Gastroesophageal sphincter (tissue), 4 donors: ENCODE measurements around the gene NAALADL2. TPM values are rescaled to one million over a fixed set of nuclear protein-coding genes. Genes with fewer than 3 reads are reported as not detected.
A peak's percentile ranks its signal among the peaks of the same experiment; 100 is the strongest.

Source experiments
- ATAC-seq: fragments of 150-250 bp; one replicate; pipeline ENCODE4 v1.9.1; 2016; ENCODE audit warnings: mild to moderate bottlenecking, moderate library complexity
- H3K27ac ChIP-seq, 4 donors: fragments of 200-600 bp; sonication (generic) in 3 of 4; 1 replicate in 3 of 4; 2 replicates in 1 of 4; pipeline ENCODE4 v1.5.1; 2016 to 2019
- H3K27me3 ChIP-seq: fragments of 200-600 bp; sonication (generic); one replicate; pipeline ENCODE4 v1.5.1; 2019
- H3K36me3 ChIP-seq, 2 donors: fragments of 200-600 bp; sonication (generic); one replicate each; pipeline ENCODE4 v1.5.1; 2019; ENCODE audit warnings: control low read depth in 1 of 2
- H3K4me1 ChIP-seq, 3 donors: fragments of 200-600 bp; sonication (generic); 1 replicate in 2 of 3; 2 replicates in 1 of 3; pipeline ENCODE4 v1.5.1; 2016 to 2019; ENCODE audit warnings: control low read depth in 2 of 3
- H3K4me3 ChIP-seq, 2 donors: fragments of 200-600 bp; sonication (generic); one replicate each; pipeline ENCODE4 v1.5.1; 2019; ENCODE audit warnings: mild to moderate bottlenecking in 1 of 2, moderate library complexity in 1 of 2
- H3K9me3 ChIP-seq, 3 donors: fragments of 200-600 bp; sonication (generic); one replicate each; pipeline ENCODE4 v1.5.1; 2017 to 2019; ENCODE audit warnings: control low read depth in 2 of 3
- EP300 ChIP-seq: sonication (generic); formaldehyde crosslinking; IDR thresholded peaks from one replicate; pipeline ENCODE4 v1.6.1; 2017; ENCODE audit warnings: antibody characterized with exemption, mild to moderate bottlenecking
- POLR2A ChIP-seq, 2 donors: fragments of 450-650 bp; IDR thresholded peaks; one replicate each; pipeline ENCODE4 v1.6.1; 2017; ENCODE audit warnings: antibody characterized with exemption in 2 of 2, mild to moderate bottlenecking in 2 of 2, moderate library complexity in 1 of 2
- POLR2AphosphoS5 ChIP-seq: sonication (generic); formaldehyde crosslinking; IDR thresholded peaks from one replicate; pipeline ENCODE4 v1.6.1; 2017; ENCODE audit warnings: antibody characterized with exemption
- WGBS, 2 donors: methylation state at CpG; one replicate each; pipeline ENCODE4 v1.1.5; 2018; ENCODE audit warnings: low coverage in 1 of 2; 5-methylcytosine and 5-hydroxymethylcytosine counted together
- total RNA-seq, 4 donors: library from RNA; depleted of rRNA; stranded (reverse); fragments of >200 nt; gene quantifications; one replicate each; pipeline ENCODE4 v1.1.0, GENCODE V29; 2016
- TF ChIP-seq, protein P1 (sequence below), 4 experiments: fragments of 200-600 bp in 2 of 4; fragments of 450-650 bp in 2 of 4; sonication (generic) in 1 of 4; IDR thresholded peaks; one replicate each; pipeline ENCODE4 v1.5.1; 2017 to 2019; ENCODE audit warnings: antibody characterized with exemption in 4 of 4, mild to moderate bottlenecking in 2 of 4, moderate library complexity in 2 of 4

The NAALADL2 gene
- total RNA-seq, 4 donors from 2014 or later = 3.1 to 7.4 (median 6.2) TPM

DNA sequence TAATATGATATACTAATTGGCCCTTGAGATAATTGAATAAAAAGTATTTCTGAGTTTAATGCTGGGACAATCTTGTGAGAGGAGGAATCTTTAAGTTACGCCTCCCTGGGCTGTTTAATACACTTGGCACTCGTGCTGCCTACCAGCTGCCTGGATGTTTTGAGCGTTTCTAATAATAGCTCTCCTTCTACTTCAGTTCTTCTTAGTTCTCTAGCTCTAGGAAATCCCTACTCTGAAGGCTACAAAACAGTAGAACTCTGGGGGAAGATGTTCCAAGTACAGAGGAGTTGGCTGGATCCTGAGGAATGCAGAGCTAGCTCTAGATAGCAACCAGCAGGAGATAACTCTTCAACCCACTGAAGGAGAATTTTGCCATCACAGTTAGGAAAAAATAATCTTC lies 3.5 kb downstream of the NAALADL2 start:
- Histone ChIP-seq H3K4me1 (no peaks in the 10 kb centered on the region), H3K27me3 (no peaks in the 10 kb centered on the region), H3K4me3 (no peak overlapping the region), H3K36me3 (no peaks in the 10 kb centered on the region), H3K9me3 (no peaks in the 10 kb centered on the region), H3K27ac (peak overlapping the region in 1 of 4 donors; percentile 2)
- ATAC-seq = no peak
- WGBS, 2 donors = 0 to 19% methylated on average over 1 to 3 of the region's 3 CpGs
- TF ChIP-seq EP300 = no peak
- TF ChIP-seq POLR2AphosphoS5 = no peak
- no peak for TF ChIP-seq POLR2A (IDR thresholded peaks at IDR 0.05)
- TF ChIP-seq, protein P1, sequence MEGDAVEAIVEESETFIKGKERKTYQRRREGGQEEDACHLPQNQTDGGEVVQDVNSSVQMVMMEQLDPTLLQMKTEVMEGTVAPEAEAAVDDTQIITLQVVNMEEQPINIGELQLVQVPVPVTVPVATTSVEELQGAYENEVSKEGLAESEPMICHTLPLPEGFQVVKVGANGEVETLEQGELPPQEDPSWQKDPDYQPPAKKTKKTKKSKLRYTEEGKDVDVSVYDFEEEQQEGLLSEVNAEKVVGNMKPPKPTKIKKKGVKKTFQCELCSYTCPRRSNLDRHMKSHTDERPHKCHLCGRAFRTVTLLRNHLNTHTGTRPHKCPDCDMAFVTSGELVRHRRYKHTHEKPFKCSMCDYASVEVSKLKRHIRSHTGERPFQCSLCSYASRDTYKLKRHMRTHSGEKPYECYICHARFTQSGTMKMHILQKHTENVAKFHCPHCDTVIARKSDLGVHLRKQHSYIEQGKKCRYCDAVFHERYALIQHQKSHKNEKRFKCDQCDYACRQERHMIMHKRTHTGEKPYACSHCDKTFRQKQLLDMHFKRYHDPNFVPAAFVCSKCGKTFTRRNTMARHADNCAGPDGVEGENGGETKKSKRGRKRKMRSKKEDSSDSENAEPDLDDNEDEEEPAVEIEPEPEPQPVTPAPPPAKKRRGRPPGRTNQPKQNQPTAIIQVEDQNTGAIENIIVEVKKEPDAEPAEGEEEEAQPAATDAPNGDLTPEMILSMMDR (IDR thresholded peaks at IDR 0.05) = no peak

DNA sequence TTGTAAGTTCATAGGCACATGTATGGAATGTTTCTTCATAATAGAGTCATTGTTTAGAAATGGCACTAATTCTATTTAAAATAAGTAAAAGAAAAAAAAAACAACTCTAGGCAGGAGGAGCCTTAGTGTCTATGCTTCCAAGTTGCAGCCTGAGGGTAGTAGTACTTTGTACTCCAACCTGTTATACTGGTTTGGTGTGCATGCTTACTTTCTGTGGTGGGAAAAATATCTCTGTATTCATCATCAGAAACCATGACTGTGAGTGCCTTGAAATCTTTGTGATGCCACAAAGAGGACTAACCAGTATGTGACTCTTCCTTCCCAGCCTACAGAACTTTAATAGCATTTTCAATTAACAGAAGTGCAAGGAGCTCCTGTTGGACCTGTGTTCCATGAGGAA lies 4.4 kb downstream of the NAALADL2 start:
- H3K27ac ChIP-seq = no peak overlapping the region

DNA sequence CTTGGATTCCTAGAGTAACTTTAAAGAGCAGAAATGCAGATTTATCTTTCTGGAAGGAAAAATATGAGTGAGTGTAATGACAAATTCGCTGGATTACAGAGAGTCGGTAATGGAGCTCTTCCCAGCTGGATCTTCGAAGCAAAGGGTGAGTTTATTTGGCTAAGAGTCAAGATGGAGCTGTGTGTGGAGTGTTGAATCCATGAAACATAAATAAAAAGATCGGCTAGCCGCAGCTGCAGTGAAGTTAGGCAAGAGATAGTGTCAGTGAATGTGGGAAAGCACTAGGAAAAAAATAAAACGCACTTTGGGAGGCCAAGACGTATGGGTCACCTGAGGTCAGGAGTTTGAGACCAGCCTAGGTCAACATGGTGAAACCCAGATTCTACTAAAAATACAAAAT lies 10.3 kb downstream of the NAALADL2 start:
- H3K27ac ChIP-seq = no peak overlapping the region

More for the DNA sequence above, 4.4 kb downstream of the NAALADL2 start:
- no peaks in the 10 kb centered on the region for H3K36me3 ChIP-seq
- H3K9me3 ChIP-seq = no peaks in the 10 kb centered on the region
- no peaks in the 10 kb centered on the region for H3K4me1 ChIP-seq
- ATAC-seq = no peak
- no peak for TF ChIP-seq POLR2A (IDR thresholded peaks at IDR 0.05)
- no peak for TF ChIP-seq POLR2AphosphoS5
- TF ChIP-seq EP300 = no peak
- TF ChIP-seq, protein P1 (IDR thresholded peaks at IDR 0.05) = no peak
- H3K4me3 ChIP-seq = no peak overlapping the region
- no peaks in the 10 kb centered on the region for H3K27me3 ChIP-seq

DNA sequence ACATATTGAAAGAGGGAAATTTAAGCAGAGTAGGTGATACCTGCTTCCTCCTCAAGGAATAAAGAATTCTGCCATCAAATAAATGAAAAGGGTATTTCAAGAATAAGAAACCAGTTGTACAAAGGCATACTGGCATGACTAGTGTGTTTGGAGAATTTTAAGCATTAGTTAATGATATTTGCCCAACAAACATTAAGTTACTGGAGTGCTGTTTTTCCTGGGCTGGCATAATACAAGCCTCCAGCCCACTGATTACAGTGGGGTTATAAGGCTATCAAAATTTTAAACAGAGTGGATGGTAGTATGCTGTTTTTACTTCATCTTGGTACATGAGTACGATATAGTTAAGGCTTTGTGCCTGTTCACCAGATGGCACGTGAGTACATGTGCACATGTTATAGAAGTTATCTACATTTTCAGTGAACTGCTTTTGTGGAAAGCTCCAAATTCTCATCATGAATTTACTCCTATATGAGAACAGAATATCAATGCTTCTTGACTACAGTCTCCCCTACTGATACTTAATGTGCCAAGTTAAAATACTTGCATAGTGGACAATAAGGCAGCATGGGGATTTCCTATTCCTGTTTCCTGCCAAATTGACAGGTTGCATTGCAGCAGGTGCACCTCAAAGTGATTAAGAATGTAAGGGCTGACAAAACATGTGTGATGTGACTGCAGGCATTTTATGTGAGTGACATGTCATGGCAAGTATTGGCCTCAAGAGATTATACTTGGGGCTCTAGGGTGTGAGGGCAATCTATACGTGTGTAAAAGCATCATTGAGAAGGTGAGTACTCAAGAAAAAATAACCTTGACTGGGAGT lies 14.9 kb downstream of the NAALADL2 start:
- no peaks in the 10 kb centered on the region for H3K27me3 ChIP-seq
- no peak overlapping the region for H3K4me3 ChIP-seq
- H3K9me3 ChIP-seq = no peaks in the 10 kb centered on the region
- no peak for ATAC-seq
- H3K27ac ChIP-seq = no peak overlapping the region
- 82 to 87% methylated on average over 3 of the region's 3 CpGs for whole genome bisulfite sequencing, 2 donors
- TF ChIP-seq EP300 (no peak), POLR2A (IDR thresholded peaks at IDR 0.05) (no peak), POLR2AphosphoS5 (no peak)
- TF ChIP-seq, protein P1 (IDR thresholded peaks at IDR 0.05) = no peak
- no peaks in the 10 kb centered on the region for H3K36me3 ChIP-seq
- H3K4me1 ChIP-seq = peaks cover 0 to 4% (median 1%) of the 10 kb centered on the region in 3 donors

More for the DNA sequence above, 10.3 kb downstream of the NAALADL2 start:
- peaks cover 0 to 4% (median 3%) of the 10 kb centered on the region in 3 donors for H3K4me1 ChIP-seq
- TF ChIP-seq POLR2AphosphoS5 = no peak
- TF ChIP-seq POLR2A (IDR thresholded peaks at IDR 0.05) = no peak
- TF ChIP-seq, protein P1 (IDR thresholded peaks at IDR 0.05) = no peak
- no peak for TF ChIP-seq EP300
- no peak overlapping the region for H3K4me3 ChIP-seq
- 5 to 17% methylated on average over 6 to 7 of the region's 7 CpGs for WGBS, 2 donors
- ATAC-seq = peak; percentile 25
- no peaks in the 10 kb centered on the region for H3K36me3 ChIP-seq
- H3K9me3 ChIP-seq = no peaks in the 10 kb centered on the region
- H3K27me3 ChIP-seq = no peaks in the 10 kb centered on the region

DNA sequence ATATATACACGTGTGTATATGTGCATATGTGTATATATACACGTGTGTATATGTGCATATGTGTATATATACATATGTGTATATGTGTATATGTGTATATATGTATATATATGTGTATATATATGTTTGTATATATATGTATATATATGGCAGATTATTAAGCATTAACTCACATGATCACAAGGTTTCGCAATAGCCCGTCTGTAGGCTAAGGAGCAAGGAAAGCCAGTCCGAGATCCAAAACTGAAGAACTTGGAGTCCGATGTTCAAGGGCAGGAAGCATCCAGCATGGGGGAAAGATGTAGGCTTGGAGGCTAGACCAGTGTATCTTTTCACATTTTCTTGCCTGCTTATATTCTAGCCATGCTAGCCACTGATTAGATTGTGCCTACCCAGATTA lies 23.7 kb downstream of the NAALADL2 start:
- Histone ChIP-seq H3K9me3 (no peaks in the 10 kb centered on the region), H3K36me3 (no peaks in the 10 kb centered on the region), H3K27me3 (no peaks in the 10 kb centered on the region), H3K27ac (no peak overlapping the region), H3K4me1 (no peaks in the 10 kb centered on the region), H3K4me3 (no peak overlapping the region)
- ATAC-seq = no peak
- TF ChIP-seq POLR2AphosphoS5 (no peak), EP300 (no peak), POLR2A (IDR thresholded peaks at IDR 0.05) (no peak)
- TF ChIP-seq, protein P1 (IDR thresholded peaks at IDR 0.05) = no peak
- 91 to 94% methylated on average over 6 of the region's 6 CpGs for WGBS, 2 donors
